HUES6 (cell line): ENCODE measurements around the gene LPCAT2.

Source experiments
- H3K27ac ChIP-seq: 2 replicates; pipeline ENCODE4 v1.7.0; 2013; ENCODE audit warnings: low read depth, mild to moderate bottlenecking, low read length, inconsistent platforms
- H3K27me3 ChIP-seq: 2 replicates; pipeline ENCODE4 v1.6.1; 2013; ENCODE audit warnings: low read length; ENCODE audit not compliant: control insufficient read depth, insufficient read depth
- H3K36me3 ChIP-seq: 2 replicates; pipeline ENCODE4 v1.6.1; 2013; ENCODE audit warnings: low read length; ENCODE audit not compliant: control insufficient read depth, insufficient read depth
- H3K4me1 ChIP-seq: 2 replicates; pipeline ENCODE4 v1.6.1; 2013; ENCODE audit warnings: low read length; ENCODE audit not compliant: control insufficient read depth, insufficient read depth
- H3K4me3 ChIP-seq: 2 replicates; pipeline ENCODE4 v1.5.1; 2013; ENCODE audit warnings: low read depth, low read length
- H3K9ac ChIP-seq: one replicate; pipeline ENCODE4 v1.6.1; 2013; ENCODE audit warnings: mild to moderate bottlenecking, low read length
- H3K9me3 ChIP-seq: 2 replicates; pipeline ENCODE4 v1.6.1; 2013; ENCODE audit warnings: low read depth, low read length; ENCODE audit not compliant: control insufficient read depth, insufficient read depth

The LPCAT2 gene

DNA sequence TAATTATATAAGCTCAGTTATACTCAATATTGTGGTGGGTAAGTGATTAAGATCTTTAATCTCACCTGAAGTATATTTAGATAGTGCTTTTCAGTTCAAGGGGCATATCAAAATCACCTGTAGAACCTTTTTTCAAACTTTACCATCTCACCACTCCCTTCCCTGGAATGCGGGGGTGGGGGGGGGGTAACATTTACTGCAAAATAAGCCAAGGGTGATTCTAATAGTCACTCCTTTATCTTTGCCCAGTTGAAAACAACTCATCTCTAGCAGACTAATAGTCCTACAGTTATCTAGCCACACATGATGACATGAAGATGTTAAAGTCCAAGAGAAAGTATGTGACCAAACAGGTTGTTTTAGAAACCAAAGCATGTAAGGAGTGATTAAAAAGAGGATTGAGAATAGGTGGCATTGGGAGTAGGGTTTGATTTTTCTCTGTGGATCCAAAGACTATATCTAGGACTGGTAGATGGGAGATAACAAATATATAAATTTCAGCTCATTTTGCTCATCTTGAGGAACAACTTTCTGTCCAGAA is 21.5 kb downstream of the LPCAT2 start:
- Histone ChIP-seq H3K4me1 (no peaks in the 10 kb centered on the region), H3K27me3 (no peaks in the 10 kb centered on the region), H3K27ac (no peak overlapping the region), H3K4me3 (no peak overlapping the region), H3K9ac (no peak overlapping the region), H3K9me3 (no peaks in the 10 kb centered on the region), H3K36me3 (no peaks in the 10 kb centered on the region)

DNA sequence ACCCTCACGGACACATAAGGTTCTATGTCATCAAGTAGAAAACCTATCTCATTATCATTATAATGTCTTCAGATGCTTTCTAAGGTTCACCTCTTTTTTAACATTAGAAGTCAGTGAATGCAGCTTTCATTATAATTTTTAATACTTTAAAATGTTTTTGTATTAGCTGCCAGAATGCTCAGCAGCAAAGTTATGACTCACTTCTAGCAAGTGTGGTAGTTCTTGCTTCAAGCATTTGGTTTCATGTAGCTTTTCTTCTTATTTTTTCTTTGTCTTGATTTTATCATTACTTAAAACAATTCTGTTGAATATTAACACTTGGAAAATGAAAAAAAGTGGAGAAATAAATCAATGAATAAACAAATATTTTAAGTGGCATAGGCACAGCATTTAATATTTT is 23.4 kb downstream of the LPCAT2 start:
- Histone ChIP-seq H3K36me3 (no peaks in the 10 kb centered on the region), H3K4me1 (no peaks in the 10 kb centered on the region), H3K27me3 (no peaks in the 10 kb centered on the region), H3K27ac (no peak overlapping the region), H3K9me3 (no peaks in the 10 kb centered on the region), H3K4me3 (no peak overlapping the region), H3K9ac (no peak overlapping the region)

DNA sequence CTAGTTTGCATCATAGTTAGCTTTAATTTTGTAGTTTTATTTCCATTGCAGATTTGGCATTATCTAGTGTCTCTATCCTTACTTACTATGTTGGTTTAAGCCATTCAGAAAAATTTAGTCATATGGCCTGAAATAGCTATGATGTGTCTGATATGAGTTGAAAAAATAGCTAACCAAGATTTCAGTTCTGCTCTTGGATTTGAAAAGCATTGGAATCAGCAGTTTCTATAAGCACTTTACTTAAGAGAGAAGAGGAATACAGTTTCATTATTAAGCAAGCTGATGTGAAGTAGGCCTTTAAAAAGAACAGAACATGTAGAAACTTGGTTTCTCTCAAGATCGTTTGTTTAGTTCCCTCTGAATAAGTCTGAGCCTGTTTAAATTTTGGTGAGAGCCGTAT is 25.9 kb downstream of the LPCAT2 start:
- Histone ChIP-seq H3K4me1 (no peaks in the 10 kb centered on the region), H3K9me3 (no peaks in the 10 kb centered on the region), H3K36me3 (no peaks in the 10 kb centered on the region), H3K4me3 (no peak overlapping the region), H3K9ac (no peak overlapping the region), H3K27ac (no peak overlapping the region), H3K27me3 (no peaks in the 10 kb centered on the region)

DNA sequence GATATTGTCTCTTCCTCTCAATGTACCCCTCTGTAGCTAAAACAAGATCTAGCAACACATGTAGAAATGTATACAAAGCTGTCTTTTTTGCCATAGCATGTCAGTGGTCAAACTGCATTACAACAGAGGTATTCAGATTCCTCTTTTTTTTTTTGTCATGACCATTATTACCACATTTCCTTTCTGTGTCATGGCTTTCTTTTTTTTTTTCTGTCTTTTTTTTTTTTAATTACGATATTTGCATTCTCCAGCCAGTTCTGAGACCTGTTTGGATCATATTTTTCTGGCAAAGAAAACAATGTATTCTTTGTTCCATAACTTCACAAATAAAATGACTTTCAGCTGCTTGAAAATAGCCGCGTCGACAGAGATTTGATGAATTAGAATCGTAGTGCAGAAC is 30.2 kb downstream of the LPCAT2 start:
- no peak overlapping the region for H3K27ac ChIP-seq
- no peaks in the 10 kb centered on the region for H3K27me3 ChIP-seq
- H3K4me3 ChIP-seq: no peak overlapping the region
- H3K36me3 ChIP-seq: no peaks in the 10 kb centered on the region
- H3K9ac ChIP-seq: no peak overlapping the region
- H3K4me1 ChIP-seq: no peaks in the 10 kb centered on the region
- H3K9me3 ChIP-seq: no peaks in the 10 kb centered on the region

DNA sequence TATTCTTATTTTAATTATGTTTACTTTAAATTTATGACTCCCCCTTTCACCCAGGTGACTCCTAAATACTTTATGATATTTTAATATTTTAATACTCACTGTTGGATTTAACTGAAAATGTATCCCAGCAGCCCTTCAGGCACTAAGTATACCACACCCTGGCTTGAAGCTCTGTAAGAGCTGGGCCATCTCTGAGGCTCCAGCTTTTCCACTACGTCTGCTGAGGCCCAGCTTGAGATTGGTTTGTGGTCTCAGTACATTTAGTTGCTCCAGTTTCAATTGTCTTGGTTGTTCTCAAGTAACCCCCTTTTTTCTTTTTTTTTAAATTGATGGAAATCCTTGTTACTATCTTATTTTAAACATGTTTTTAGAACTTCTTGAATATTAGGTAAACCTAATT is 30.6 kb downstream of the LPCAT2 start:
- no peak overlapping the region for H3K27ac ChIP-seq
- no peaks in the 10 kb centered on the region for H3K27me3 ChIP-seq
- H3K4me1 ChIP-seq: no peaks in the 10 kb centered on the region
- no peaks in the 10 kb centered on the region for H3K36me3 ChIP-seq
- no peak overlapping the region for H3K4me3 ChIP-seq
- H3K9ac ChIP-seq: no peak overlapping the region
- no peaks in the 10 kb centered on the region for H3K9me3 ChIP-seq

DNA sequence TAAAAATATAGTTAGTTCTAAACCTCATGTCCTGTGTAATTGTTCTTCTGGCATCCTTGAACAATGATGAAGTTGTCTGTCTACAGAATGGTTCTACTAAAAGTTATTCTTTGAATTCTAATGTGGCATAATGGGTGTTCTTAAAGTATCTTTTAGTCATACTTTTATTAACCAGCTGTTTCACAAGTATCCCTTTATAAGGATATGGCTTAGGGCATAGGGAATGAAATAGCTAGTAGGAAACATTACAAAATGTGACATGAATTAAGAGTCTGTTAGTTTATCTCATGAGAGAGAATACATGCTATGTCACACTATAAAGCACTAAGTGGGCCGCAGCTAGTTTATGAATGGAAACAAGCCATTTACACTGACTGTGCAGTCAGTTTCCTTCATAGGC is 31.3 kb downstream of the LPCAT2 start:
- no peak overlapping the region for H3K27ac ChIP-seq
- no peaks in the 10 kb centered on the region for H3K36me3 ChIP-seq
- H3K4me1 ChIP-seq: no peaks in the 10 kb centered on the region
- no peak overlapping the region for H3K4me3 ChIP-seq
- H3K9ac ChIP-seq: no peak overlapping the region
- H3K9me3 ChIP-seq: no peaks in the 10 kb centered on the region
- no peaks in the 10 kb centered on the region for H3K27me3 ChIP-seq

DNA sequence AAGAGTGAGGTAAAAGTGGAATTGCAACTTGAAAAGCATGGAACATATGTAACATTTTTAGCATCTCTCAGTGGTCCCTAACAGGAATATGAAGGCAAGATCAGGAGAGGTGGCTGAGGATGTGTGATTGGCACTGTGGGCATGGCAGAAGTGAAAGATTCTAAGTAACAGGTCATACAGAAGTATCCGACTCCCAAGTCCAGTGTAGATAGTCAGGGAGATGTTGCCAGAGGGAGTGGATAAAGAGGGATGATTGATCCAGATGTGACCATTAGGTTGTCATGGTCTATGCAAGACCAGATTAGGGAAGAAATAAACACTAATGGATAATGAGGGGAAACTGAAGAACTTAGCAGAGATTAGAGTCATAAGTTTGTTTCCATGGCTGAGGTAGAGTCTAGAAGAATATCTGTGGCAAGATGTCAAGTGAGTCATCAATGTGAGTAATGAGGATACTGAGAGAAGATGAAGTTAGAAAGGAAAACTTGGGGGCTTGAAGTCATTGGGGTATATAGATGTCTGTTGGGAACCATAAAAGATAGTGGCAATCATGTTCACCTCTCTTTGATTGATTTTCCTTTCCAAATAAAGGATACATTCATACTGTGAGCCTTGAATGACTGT is 33.7 kb downstream of the LPCAT2 start:
- Histone ChIP-seq H3K9ac (no peak overlapping the region), H3K4me1 (no peaks in the 10 kb centered on the region), H3K27me3 (no peaks in the 10 kb centered on the region), H3K9me3 (no peaks in the 10 kb centered on the region), H3K27ac (no peak overlapping the region), H3K4me3 (no peak overlapping the region), H3K36me3 (no peaks in the 10 kb centered on the region)

DNA sequence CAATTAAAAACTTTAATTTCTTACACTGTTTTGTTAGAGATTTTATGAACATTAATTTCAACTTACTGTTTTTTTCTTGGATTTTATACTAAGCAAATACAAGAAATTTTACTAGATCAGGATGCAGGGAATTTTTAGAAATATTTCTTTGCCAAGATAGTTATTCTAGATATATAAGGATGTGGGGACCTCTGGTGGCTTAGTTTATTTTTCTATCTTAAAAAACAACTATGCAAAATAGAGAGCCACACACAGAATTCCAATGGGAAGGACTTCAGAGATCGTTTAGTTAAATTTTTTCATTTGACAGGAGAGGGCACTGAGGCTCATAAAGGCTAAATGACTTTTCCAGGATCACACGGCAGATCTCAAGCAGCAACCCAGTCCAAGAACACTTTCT is 34.6 kb downstream of the LPCAT2 start:
- Histone ChIP-seq H3K27ac (no peak overlapping the region), H3K4me1 (no peaks in the 10 kb centered on the region), H3K9me3 (no peaks in the 10 kb centered on the region)

DNA sequence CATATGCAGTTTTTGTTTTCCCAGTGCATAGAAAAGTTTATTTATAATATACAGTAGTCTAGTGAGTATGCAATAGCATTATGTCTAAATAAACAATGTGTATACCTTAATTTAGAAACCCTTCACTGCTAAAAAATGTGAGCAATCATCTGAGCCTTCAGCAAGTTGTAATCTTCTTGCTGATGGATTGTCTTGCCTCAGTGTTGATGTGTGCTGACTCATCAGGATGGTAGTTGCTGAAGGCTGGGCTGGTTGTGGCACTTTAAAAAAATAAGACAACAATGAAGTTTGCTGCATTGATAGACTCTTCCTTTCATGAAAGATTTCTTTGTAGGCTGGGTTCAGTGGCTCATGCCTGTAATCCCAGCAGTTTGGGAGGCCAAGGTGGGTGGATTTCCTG is 43.7 kb downstream of the LPCAT2 start:
- H3K36me3 ChIP-seq: no peaks in the 10 kb centered on the region; the same call in 1 of the 2 replicates
- no peaks in the 10 kb centered on the region for H3K27me3 ChIP-seq
- H3K9ac ChIP-seq: no peak overlapping the region
- H3K27ac ChIP-seq: no peak overlapping the region
- H3K9me3 ChIP-seq: no peaks in the 10 kb centered on the region
- H3K4me3 ChIP-seq: no peak overlapping the region
- H3K4me1 ChIP-seq: no peaks in the 10 kb centered on the region

More for the DNA sequence above, 34.6 kb downstream of the LPCAT2 start:
- no peaks in the 10 kb centered on the region for H3K27me3 ChIP-seq
- no peak overlapping the region for H3K9ac ChIP-seq
- no peak overlapping the region for H3K4me3 ChIP-seq
- H3K36me3 ChIP-seq: no peaks in the 10 kb centered on the region

DNA sequence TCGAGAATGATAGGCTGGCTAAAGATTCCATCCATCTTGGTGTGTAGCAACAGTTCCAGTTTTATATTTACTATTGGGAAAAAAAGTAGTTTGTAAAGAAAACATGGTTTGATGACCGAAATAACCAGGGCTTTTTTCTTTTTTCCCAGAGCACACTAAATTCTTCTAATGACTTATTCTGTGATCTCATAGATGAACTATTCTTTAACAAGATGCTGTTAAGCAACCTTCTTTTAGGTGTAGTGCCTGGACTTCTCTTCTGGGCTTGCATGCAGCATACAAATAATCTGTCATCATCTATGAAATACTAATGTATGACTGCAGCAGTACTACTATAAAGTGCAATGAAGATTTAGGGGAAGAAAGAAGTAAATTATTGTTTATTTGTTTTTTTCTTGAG is 46.6 kb downstream of the LPCAT2 start:
- no peak overlapping the region for H3K9ac ChIP-seq
- no peaks in the 10 kb centered on the region; the same call in 1 of the 2 replicates for H3K36me3 ChIP-seq
- H3K4me3 ChIP-seq: no peak overlapping the region
- no peaks in the 10 kb centered on the region for H3K9me3 ChIP-seq
- H3K27me3 ChIP-seq: no peaks in the 10 kb centered on the region
- H3K4me1 ChIP-seq: no peaks in the 10 kb centered on the region
- H3K27ac ChIP-seq: no peak overlapping the region

DNA sequence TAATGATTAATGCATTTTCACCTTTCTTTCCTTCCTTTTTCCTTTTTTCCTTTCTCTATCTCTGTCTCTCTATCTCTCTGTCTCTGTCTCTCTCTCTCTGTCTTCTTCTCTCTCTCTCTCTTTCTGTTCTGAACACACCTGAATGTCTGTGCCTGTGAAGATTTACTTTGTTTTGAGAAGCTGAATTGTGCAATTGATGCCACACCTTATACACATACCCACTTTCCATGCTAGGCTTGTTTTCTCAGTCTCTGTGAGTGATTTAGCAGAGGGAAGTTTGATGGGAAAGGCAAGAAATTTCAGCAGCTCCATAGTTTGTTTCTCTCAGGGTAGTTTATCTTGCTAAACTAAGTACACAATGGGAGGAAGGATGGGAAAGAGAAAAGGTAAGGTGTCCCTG is 48.3 kb downstream of the LPCAT2 start:
- Histone ChIP-seq H3K27ac (no peak overlapping the region), H3K4me1 (no peaks in the 10 kb centered on the region), H3K36me3 (no peaks in the 10 kb centered on the region; the same call in 1 of the 2 replicates), H3K9ac (no peak overlapping the region), H3K9me3 (no peaks in the 10 kb centered on the region), H3K4me3 (no peak overlapping the region), H3K27me3 (no peaks in the 10 kb centered on the region)
